K562 (cell line): ENCODE measurements around the gene ZNF775. TPM values are rescaled to one million over a fixed set of nuclear protein-coding genes. Genes with fewer than 3 reads are reported as not detected.

Experiments used
- CBX3 ChIP-seq, 2 experiments: IDR thresholded peaks; 1 replicate in 1 of 2; 2 replicates in 1 of 2; pipeline ENCODE4 v1.6.1; 2012; ENCODE audit warnings: inconsistent platforms in 2 of 2, low read length in 2 of 2, borderline replicate concordance in 1 of 2, control low read depth in 1 of 2
- CREB3 ChIP-seq: fragments of 450-650 bp; conservative IDR thresholded peaks from 2 replicates; pipeline ENCODE4 v1.6.1; 2016; ENCODE audit warnings: missing genetic modification characterization, low read depth, mild to moderate bottlenecking, missing compliant biosample characterization, moderate library complexity
- CTBP1 ChIP-seq: fragments of 450-650 bp; IDR thresholded peaks from 2 replicates; pipeline ENCODE4 v1.6.1; 2016; ENCODE audit warnings: borderline replicate concordance
- DDX20 ChIP-seq: fragments of 450-650 bp; IDR thresholded peaks from 2 replicates; pipeline ENCODE4 v1.6.1; 2016; ENCODE audit warnings: missing genetic modification characterization, low read depth, mild to moderate bottlenecking, missing compliant biosample characterization, moderate library complexity
- DMBX1 ChIP-seq: fragments of 250-450 bp; sonication (Bioruptor Pico); IDR thresholded peaks from 2 replicates; pipeline ENCODE4 v1.8.0; 2022; ENCODE audit warnings: inconsistent platforms, mild to moderate bottlenecking, moderate library complexity, borderline replicate concordance
- E2F6 ChIP-seq, 2 experiments: IDR thresholded peaks; 2 replicates each; pipeline ENCODE4 v1.6.1; 2011; ENCODE audit warnings: borderline replicate concordance in 1 of 2, control low read depth in 1 of 2, low read depth in 1 of 2, low read length in 1 of 2, mild to moderate bottlenecking in 1 of 2, mixed read lengths in 1 of 2, moderate library complexity in 1 of 2; ENCODE audit not compliant: insufficient read depth in 1 of 2, insufficient read length in 1 of 2, poor library complexity in 1 of 2, severe bottlenecking in 1 of 2; ENCODE audit errors: extremely low read depth in 1 of 2
- FOXK1 ChIP-seq: sonication (generic); formaldehyde crosslinking; IDR thresholded peaks from 2 replicates; pipeline ENCODE4 v1.8.0; 2022; ENCODE audit warnings: missing genetic modification reagents, mild to moderate bottlenecking, borderline replicate concordance
- HOXB6 ChIP-seq: fragments of 250-450 bp; sonication (Bioruptor Pico); IDR thresholded peaks from 2 replicates; pipeline ENCODE4 v1.5.1; 2022; ENCODE audit warnings: mild to moderate bottlenecking, borderline replicate concordance
- L3MBTL2 ChIP-seq: fragments of 450-650 bp; IDR thresholded peaks from 2 replicates; pipeline ENCODE4 v1.6.1; 2016; ENCODE audit warnings: mild to moderate bottlenecking, moderate library complexity
- MAZ ChIP-seq, 2 experiments: fragments of 450-650 bp in 1 of 2; sonication (generic) in 1 of 2; formaldehyde crosslinking; IDR thresholded peaks in 1 of 2; conservative IDR thresholded peaks in 1 of 2; 2 replicates each; pipeline versions ENCODE4 v1.4.0 to v1.5.0; 2020; ENCODE audit warnings: mild to moderate bottlenecking in 1 of 2, missing genetic modification reagents in 1 of 2
- SMAD3 ChIP-seq: fragments of 450-650 bp; formaldehyde crosslinking; conservative IDR thresholded peaks from 2 replicates; pipeline ENCODE4 v1.4.0; 2020; ENCODE audit warnings: mild to moderate bottlenecking
- TEAD4 ChIP-seq, 2 experiments: sonication (generic) in 1 of 2; formaldehyde crosslinking in 1 of 2; IDR thresholded peaks; 2 replicates each; pipeline versions ENCODE4 v1.6.1 to v1.8.0; 2012 to 2022; ENCODE audit warnings: borderline replicate concordance in 1 of 2, inconsistent platforms in 1 of 2, low read length in 1 of 2, mild to moderate bottlenecking in 1 of 2, missing genetic modification reagents in 1 of 2
- ZBTB11 ChIP-seq, 3 experiments: fragments of 200-800 bp in 1 of 3; fragments of 250-450 bp in 1 of 3; fragments of 450-650 bp in 1 of 3; sonication (Bioruptor Pico) in 1 of 3; sonication (Bioruptor generic) in 1 of 3; formaldehyde crosslinking in 1 of 3; IDR thresholded peaks; 2 replicates each; pipeline versions ENCODE4 v1.6.1 to v1.8.0; 2016 to 2022; ENCODE audit warnings: mild to moderate bottlenecking in 2 of 3, missing genetic modification characterization in 2 of 3, missing compliant biosample characterization in 1 of 3, moderate library complexity in 1 of 3
- ZNF395 ChIP-seq: fragments of 200-800 bp; sonication (Bioruptor generic); IDR thresholded peaks from 2 replicates; pipeline ENCODE4 v1.6.1; 2017; ENCODE audit warnings: missing genetic modification characterization, missing compliant biosample characterization
- polyA plus RNA-seq, 8 experiments: library from polyadenylated mRNA; depleted of rRNA in 4 of 8; stranded (reverse) in 5 of 8; unstranded in 3 of 8; fragments of >200 nt; fragmentation: Nextera tagmentation in 2 of 8; fragmentation: Illumina TruSeq in 1 of 8; extraction: Ambion mirVana in 2 of 8; extraction: Trizol in 1 of 8; gene quantifications; 2 replicates each; pipeline versions ENCODE4 v1.2.1 to v1.2.3, GENCODE V29; 2011 to 2014; ENCODE audit warnings: inconsistent platforms in 1 of 8, missing spikeins in 1 of 8
- total RNA-seq, 7 experiments: library from RNA; depleted of rRNA in 6 of 7; stranded (reverse); fragments of >200 nt in 6 of 7; fragmentation: Illumina TruSeq in 2 of 7; extraction: Trizol in 2 of 7; gene quantifications; 2 replicates each; pipeline versions ENCODE4 v1.2.1 to v1.2.3, GENCODE V29; 2011 to 2021; ENCODE audit warnings: low replicate concordance in 1 of 7

The ZNF775 gene
- total and polyA plus RNA-seq, 9 of the 15 experiments (the other 6 are each of a cell fraction or from before 2014, with no cell fraction given): 0.04 to 18.7 (median 4.9) TPM

GRCh38 chr7:150435390-150436073 lies 56.4 kb downstream of the ZNF775 start (continued):
- TF ChIP-seq ZBTB11 (CRISPR knock-in tag; IDR thresholded peaks at IDR 0.05): 0 out of 6 replicates have a peak, but pooled peaks of 1 of the 3 experiments have one; percentile 46
- TF ChIP-seq HOXB6 (CRISPR knock-in tag): no peak
- no peak for TF ChIP-seq MAZ (CRISPR knock-in tag; conservative IDR thresholded peaks at IDR 0.05 in 1 of 2, IDR thresholded peaks at IDR 0.05 in 1 of 2)
- peak in 1 of 2 experiments; percentile 26 for TF ChIP-seq E2F6 (IDR thresholded peaks at IDR 0.05; ENCODE audit: borderline replicate concordance in 1 of 2, extremely low read depth in 1 of 2, insufficient read depth in 1 of 2, insufficient read length in 1 of 2, low read depth in 1 of 2, low read length in 1 of 2, poor library complexity in 1 of 2, severe bottlenecking in 1 of 2)
- TF ChIP-seq CTBP1: no peak
- TF ChIP-seq L3MBTL2: peak; percentile 96
- TF ChIP-seq TEAD4 (IDR thresholded peaks at IDR 0.05; ENCODE audit: low read length): 0 out of 2 replicates have a peak, but pooled peaks have one; percentile 7
- TF ChIP-seq TEAD4 (CRISPR knock-in tag; IDR thresholded peaks at IDR 0.05; ENCODE audit: borderline replicate concordance): no peak
- peak; percentile 20; the same call in 1 of the 2 replicates for TF ChIP-seq SMAD3 (CRISPR knock-in tag)
- TF ChIP-seq FOXK1 (CRISPR knock-in tag): 0 out of 2 replicates have a peak, but pooled peaks have one; percentile 23
- TF ChIP-seq DMBX1: peak; percentile 17; the same call in 1 of the 2 replicates
- peak; percentile 57; the same call in 1 of the 2 replicates for TF ChIP-seq ZNF395 (CRISPR knock-in tag)
- peak; percentile 67 for TF ChIP-seq CREB3 (tag)
- TF ChIP-seq DDX20 (tag): 0 out of 2 replicates have a peak, but pooled peaks have one; percentile 3
- TF ChIP-seq CBX3 (IDR thresholded peaks at IDR 0.05; ENCODE audit: borderline replicate concordance in 1 of 2, low read length in 2 of 2): peak in 1 of 2 experiments; percentile 21; a peak in 1 of 3 replicates
